Measurements from ENCODE around the gene PHF2.
A peak's percentile ranks its signal among the peaks of the same experiment; 100 is the strongest.

The PHF2 gene

GRCh38 chr9:93577078-93577974 is 942 bp downstream of the PHF2 start:
- TF ChIP-seq CTCF (conservative IDR thresholded peaks at IDR 0.05; ENCODE audit: low read depth), result no peak
- peak; percentile 47 for DNase-seq (ENCODE audit: low spot score)
- peak overlapping the region; percentile 80 for H3K27ac ChIP-seq
- CTCF ChIA-PET, result interaction anchor here (0.6 kb wide), 2 partner anchors 11 to 39 kb away, joined by 3 to 5 read pairs; no protein-coding TSS in a partner anchor
- POLR2A ChIA-PET (ENCODE audit: low non-redundant PET), result interaction anchor here (0.6 to 1.3 kb wide), 2 partner anchors 10 to 79 kb away, joined by 3 read pairs; no protein-coding TSS in a partner anchor

GRCh38 chr9:93577975-93578682 is 1.7 kb downstream of the PHF2 start:
- no peak for DNase-seq (ENCODE audit: low spot score)
- peak overlapping the region; percentile 80 for H3K27ac ChIP-seq
- TF ChIP-seq CTCF (conservative IDR thresholded peaks at IDR 0.05; ENCODE audit: low read depth), result no peak
- CTCF ChIA-PET, result interaction anchor here (0.6 to 0.8 kb wide), 3 partner anchors 12 to 1814 kb away, joined by 3 read pairs; no protein-coding TSS in a partner anchor
- POLR2A ChIA-PET (ENCODE audit: low non-redundant PET), result interaction anchor here (1.3 kb wide), 1 partner anchor 11 kb away, joined by 3 read pairs; no protein-coding TSS in a partner anchor

GRCh38 chr9:93578844-93579243 is 2.5 kb downstream of the PHF2 start:
- ChIA-PET CTCF (interaction anchor here (0.6 kb wide), 1 partner anchor 1813 kb away, joined by 3 read pairs; no protein-coding TSS in a partner anchor), POLR2A (ENCODE audit: low non-redundant PET) (no interaction called here)

GRCh38 chr9:93579711-93580516 is 3.5 kb downstream of the PHF2 start:
- no peak for TF ChIP-seq CTCF (conservative IDR thresholded peaks at IDR 0.05; ENCODE audit: low read depth)
- DNase-seq (ENCODE audit: low spot score), result no peak
- POLR2A ChIA-PET (ENCODE audit: low non-redundant PET), result no interaction called here
- no peak overlapping the region for H3K27ac ChIP-seq
- CTCF ChIA-PET, result no interaction called here

More at GRCh38 chr9:93578844-93579243, 2.5 kb downstream of the PHF2 start:
- peak overlapping the region; percentile 80 for H3K27ac ChIP-seq
- no peak for TF ChIP-seq CTCF (conservative IDR thresholded peaks at IDR 0.05; ENCODE audit: low read depth)
- no peak for DNase-seq (ENCODE audit: low spot score)

- no peak for DNase-seq (ENCODE audit: low spot score)
- TF ChIP-seq CTCF (conservative IDR thresholded peaks at IDR 0.05; ENCODE audit: low read depth), result no peak
- ChIA-PET CTCF (no interaction called here), POLR2A (ENCODE audit: low non-redundant PET) (no interaction called here)
- H3K27ac ChIP-seq, result no peak overlapping the region
These were observed 4.4 kb downstream of the PHF2 start for GRCh38 chr9:93580654-93581380.

All from RWPE1 (cell line).